Stimulated activated CD8-positive, alpha-beta memory T cell treated with anti-CD3 and anti-CD28 coated beads, Interleukin-2, amount 100 ng/mL, for 1 hour (primary cell): Measurements from ENCODE around the gene H19.

Source experiments
- DNase-seq, 2 donors: peaks; one replicate each; pipeline ENCODE4 v3.0.0-alpha.2; 2020; ENCODE audit warnings: low read depth in 2 of 2

H19 gene

GRCh38 chr11:1983601-1983961 lies 14.1 kb downstream of the H19 start:
- DNase-seq = no peak

GRCh38 chr11:1982873-1983600 lies 14.6 kb downstream of the H19 start:
- DNase-seq = no peak

- DNase-seq = no peak
These were observed 18.0 kb downstream of the H19 start for GRCh38 chr11:1979607-1980006.

GRCh38 chr11:1978720-1979473 lies 18.7 kb downstream of the H19 start:
- DNase-seq = no peak

- DNase-seq = no peak
These were observed 22.5 kb downstream of the H19 start for GRCh38 chr11:1975185-1975584.

GRCh38 chr11:1970956-1971355 lies 26.7 kb downstream of the H19 start:
- DNase-seq = no peak

- DNase-seq = no peak
These were observed 27.9 kb downstream of the H19 start for GRCh38 chr11:1969776-1970175.

GRCh38 chr11:1969035-1969434 lies 28.6 kb downstream of the H19 start:
- no peak for DNase-seq

GRCh38 chr11:1968454-1969002 lies 29.1 kb downstream of the H19 start:
- DNase-seq = no peak

- DNase-seq = no peak
These were observed 29.9 kb downstream of the H19 start for GRCh38 chr11:1967641-1968225.

GRCh38 chr11:1966531-1966930 lies 31.1 kb downstream of the H19 start:
- no peak for DNase-seq

- DNase-seq = no peak
These were observed 32.7 kb downstream of the H19 start for GRCh38 chr11:1964955-1965354.

- no peak for DNase-seq
These were observed 33.3 kb downstream of the H19 start for GRCh38 chr11:1964348-1964747.

- DNase-seq = no peak
These were observed 33.8 kb downstream of the H19 start for GRCh38 chr11:1963864-1964263.

GRCh38 chr11:1959786-1960185 lies 37.9 kb downstream of the H19 start:
- no peak for DNase-seq

- DNase-seq = no peak
These were observed 39.3 kb downstream of the H19 start for GRCh38 chr11:1958367-1958766.

GRCh38 chr11:1953489-1954266 lies 44.0 kb downstream of the H19 start:
- no peak for DNase-seq

- no peak for DNase-seq
These were observed 44.7 kb downstream of the H19 start for GRCh38 chr11:1952806-1953482.

GRCh38 chr11:1949922-1950321 lies 47.7 kb downstream of the H19 start:
- no peak for DNase-seq

- no peak for DNase-seq
These were observed 48.3 kb downstream of the H19 start for GRCh38 chr11:1949302-1949701.

GRCh38 chr11:1948389-1948788 lies 49.3 kb downstream of the H19 start:
- no peak for DNase-seq
